Limb (tissue), 2 donors: ENCODE results near the gene ERV3-1.
"Not testable (repeated sequence)": the region's sequence is repeated elsewhere in the genome, so short reads cannot be mapped to it uniquely, and the experiment has no call there.

ENCODE experiments used
- DNase-seq, 2 donors: peaks; one replicate each; pipeline ENCODE4 v3.0.0-alpha.2; 2016; ENCODE audit errors: extremely low spot score in 2 of 2

ERV3-1 gene

GRCh38 chr7:64945503-64946175 is 60.8 kb downstream of the ERV3-1 start:
- no peak for DNase-seq

- DNase-seq: not testable (repeated sequence)
Measured at GRCh38 chr7:64944667-64945502, 61.6 kb downstream of the ERV3-1 start.
